DMS79 treated with DMSO at 0.1 percent for 48 hours (cell line): ENCODE measurements around the gene PRM1.
A peak's percentile ranks its signal among the peaks of the same experiment; 100 is the strongest.

Experiments used
- DNase-seq: peaks from one replicate; lab custom pipeline; 2025; lab: John Stamatoyannopoulos, UW

Gene PRM1

DNA sequence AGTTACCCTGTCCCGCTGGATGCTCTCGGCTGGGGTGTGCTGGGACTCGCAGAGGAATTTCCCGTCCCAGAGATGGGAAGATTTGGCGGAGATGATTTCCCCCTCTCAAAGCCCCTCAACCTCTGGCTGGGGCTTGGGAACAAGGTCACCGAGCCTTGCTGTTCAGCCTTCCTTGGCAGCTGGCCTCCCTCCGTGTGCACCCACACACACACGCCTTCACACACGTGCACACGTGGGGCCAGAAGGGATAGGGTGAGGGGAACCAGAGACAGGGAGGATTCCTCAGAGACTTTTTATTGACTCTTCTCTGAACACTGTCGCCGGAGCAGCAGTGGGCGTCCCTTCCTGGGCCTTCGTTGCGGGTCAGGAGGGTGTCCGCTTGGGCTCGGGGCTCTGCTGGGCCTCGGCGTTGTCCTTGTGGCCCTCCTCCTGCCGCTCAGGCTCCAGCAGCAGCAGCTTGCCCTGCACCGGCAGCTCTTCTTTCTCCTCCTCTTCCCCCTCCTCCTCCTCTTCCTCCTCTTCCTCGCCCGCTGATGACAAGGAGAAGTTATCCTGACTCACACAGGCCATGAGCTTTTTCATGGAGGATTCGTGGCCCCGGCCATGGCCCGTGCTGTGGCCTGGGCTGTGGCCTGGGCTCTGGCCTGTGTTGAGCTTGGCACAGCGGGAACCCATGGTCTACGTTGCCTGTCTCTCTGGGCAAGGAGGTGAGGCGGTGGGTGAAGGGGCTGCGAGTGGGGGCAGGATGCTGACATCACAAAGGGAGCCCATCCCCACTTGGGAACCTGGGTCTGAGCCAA is 8.0 kb downstream of the PRM1 start, which contains the start of gene PRM3:
Gene PRM3 (minus strand): TSS at position 709 of the 800 bp plus-strand sequence. CDS start 34 bp downstream, at position 675.
- no peak for DNase-seq

- no peak for DNase-seq
Measured at GRCh38 chr16:11272484-11272883, 8.6 kb downstream of the PRM1 start.

- DNase-seq, result no peak
Measured at GRCh38 chr16:11271610-11272009, 9.5 kb downstream of the PRM1 start.

DNA sequence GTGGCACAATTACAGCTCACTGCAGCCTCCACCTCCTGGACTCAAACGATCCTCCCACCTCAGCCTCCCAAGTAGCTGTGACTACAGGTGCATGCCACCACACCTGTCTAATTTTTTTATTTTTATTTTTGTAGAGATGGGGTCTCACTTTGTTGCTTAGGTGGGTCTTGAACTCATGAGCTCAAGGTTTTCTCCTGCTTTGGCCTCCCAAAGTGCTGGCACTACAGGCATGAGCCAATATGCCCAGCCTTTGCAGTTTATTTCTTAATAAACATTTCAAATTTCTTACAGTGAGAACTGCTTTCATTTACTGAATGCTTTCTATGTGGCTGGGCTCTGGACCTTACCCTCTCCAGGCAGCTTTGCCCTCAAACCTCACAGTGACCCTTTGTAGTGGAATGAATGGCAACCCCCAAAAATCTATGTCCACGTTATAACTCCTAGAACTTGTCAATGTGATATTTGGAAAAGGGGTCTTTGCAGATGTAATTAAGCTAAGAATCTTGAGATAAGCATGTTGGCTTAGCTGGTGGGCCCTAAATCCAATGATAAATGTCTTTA is 10.4 kb downstream of the PRM1 start:
- DNase-seq, result no peak

- DNase-seq, result no peak
Measured at GRCh38 chr16:11268921-11269375, 12.2 kb downstream of the PRM1 start, which contains the start of gene TNP2. Gene TNP2 (minus strand): TSS chr16:11269325. CDS start chr16:11269262, 63 bp downstream.

DNA sequence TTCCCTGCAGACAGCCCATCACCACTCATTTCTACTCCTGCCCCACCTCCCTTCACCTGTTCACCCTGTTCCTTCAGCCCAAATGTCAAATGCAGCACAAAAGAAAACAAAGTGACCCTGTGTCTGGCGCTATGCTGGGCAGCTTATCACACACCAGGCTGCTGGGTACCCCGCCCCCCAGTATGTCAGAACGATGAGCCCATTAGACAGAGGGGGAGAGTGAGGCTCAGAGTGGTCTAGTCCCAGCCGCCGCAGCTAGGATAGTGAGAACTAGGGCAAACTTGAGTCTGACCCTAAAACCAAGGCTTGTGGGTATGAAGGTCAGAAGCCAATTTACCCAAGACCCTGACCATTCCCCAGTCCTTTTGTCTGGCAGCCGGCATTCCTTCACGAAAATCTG is 16.0 kb downstream of the PRM1 start:
- DNase-seq, result no peak

DNA sequence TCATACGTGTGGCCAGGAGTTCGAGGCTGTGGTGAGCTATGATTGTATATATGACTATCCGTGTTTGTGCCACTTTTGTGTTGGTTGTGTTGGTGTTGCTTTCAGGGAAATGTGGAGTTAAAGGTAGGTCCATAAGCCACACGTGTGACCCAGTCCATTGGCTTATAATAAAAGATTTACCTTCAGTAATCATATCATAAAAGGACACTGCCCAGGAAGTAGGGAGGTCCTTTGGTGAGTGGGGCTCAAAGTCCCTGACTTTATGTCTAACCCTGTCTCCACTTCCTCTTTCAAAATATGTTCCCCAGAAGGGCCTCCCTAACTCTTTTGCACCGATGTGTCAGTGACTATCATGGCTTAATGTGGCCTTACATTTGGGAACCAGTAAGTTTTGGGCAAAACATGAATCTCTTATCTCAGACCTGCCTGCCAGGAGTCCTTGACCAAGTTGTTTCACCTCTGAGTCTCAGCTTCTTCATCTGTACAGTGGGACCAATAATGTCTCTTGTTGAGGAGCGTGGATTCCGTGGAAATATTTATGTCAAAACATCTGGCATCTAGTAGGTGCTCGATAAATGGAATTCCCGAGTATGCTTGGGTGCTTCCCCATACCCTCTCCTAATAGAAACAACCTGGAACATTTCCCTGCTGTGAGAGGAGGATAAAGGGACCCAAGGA is 16.8 kb downstream of the PRM1 start:
- no peak for DNase-seq

DNA sequence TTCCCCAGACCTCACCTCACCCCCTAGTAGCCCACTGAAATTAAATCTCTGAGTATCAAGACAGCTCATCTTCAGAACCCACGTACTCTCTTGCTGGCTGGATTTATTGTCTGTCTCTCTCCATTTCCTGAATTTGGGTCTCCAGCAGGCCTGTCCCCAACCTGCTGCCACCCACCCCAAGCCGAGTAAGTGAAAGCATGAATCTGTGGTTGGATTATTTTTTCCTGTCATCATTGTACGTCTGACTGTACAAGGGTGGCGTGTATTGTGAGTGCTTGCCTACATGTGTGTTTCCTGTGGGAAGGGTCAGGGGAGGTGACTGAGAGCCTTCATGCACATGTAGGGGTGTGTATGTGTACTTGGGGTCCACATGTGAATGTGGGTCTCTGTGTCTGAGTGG is 17.4 kb downstream of the PRM1 start:
- DNase-seq, result no peak

GRCh38 chr16:11262915-11263314 is 18.2 kb downstream of the PRM1 start:
- no peak for DNase-seq

GRCh38 chr16:11260596-11260966 is 20.5 kb downstream of the PRM1 start:
- DNase-seq, result no peak

DNA sequence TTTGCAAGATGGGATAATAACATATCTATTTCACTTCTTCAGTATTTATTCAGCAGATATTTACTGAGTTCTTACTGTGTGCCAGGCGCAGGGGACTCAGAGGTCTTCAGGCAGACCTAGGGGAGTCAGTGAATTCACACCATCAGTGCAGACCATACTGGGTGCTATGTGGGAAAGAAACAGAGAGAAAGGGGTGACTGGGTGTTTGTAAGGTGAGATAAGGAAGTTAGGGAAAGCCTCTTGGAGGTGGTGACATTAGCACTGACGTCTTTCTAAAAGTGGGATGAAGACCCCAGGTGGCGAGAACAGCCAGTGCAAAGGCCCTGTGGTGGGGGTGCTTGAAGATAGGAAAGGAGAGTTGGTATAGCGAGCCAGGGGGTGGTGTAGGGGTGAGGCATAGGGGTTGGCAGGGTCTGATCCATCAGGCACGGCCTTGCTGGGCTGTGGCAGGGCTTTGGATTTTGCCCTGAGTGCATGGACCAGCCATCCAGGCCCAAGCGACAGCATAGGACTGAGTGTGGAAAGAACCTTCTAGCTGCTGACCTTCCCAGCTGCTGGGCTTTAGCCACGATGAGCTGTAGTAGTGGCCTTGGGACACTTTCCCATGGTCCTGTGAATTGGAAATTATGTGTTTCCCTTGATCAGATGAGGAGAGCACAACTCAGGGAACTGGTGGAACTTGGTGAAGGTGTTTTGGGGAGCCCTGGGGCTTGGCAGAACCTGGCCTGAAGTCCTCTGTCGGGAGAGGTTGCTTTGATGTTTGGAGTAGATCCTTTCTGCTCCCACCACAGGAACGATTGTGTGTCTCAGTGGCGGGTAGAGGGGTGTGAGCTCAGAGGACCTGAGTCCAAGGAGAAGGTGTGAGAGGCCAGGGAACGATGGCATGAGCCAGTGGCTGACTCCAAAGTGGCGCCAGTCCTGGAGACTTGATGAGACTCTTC is 21.2 kb downstream of the PRM1 start:
- no peak for DNase-seq

DNA sequence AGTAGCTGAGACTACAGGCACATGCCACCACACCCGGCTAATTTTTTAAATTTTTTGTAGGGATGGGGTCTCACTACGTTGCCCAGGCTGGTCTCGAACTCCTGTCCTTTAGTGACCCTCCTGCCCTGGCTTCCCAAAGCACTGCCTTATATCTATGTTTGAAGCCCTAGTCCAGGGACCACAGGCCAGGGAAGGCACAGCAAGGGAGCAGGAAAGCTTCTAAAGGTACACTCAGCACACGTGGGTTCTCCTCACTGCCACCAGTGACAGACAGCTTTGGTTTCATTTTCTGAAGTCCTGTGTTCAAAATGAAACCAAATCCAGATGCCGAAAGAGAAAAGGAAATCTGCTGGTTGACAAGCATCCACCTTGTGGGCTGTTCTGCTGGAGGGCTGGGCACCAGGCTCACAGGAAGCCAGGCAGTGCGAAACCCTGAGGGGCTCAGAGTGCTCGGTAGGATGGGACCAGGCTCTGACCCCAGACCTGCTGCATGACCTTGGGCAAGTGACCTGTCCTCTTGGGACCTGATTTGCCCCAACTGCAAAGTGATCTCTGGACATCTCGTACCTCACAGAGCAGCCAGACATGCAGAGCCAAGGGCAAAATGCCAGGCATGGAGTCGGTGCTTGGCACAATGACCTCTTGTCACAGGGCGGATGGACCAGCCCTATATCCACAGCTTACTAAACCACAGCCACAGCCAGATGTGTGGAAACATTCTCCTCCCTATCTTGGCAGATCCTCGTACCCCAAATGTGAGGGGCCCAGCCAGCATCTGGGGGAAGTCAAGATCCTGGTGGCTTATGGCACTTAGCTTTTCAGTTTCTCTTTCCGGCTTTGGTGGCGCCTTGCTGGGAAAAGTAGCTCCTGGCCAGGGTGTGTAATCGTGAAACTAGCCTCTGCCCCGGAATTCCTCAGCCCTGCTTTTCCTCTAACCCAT is 22.3 kb downstream of the PRM1 start:
- DNase-seq, result no peak

GRCh38 chr16:11257131-11257938 is 23.8 kb downstream of the PRM1 start:
- DNase-seq, result peak; percentile 81

GRCh38 chr16:11256661-11257130 is 24.4 kb downstream of the PRM1 start:
- DNase-seq, result no peak

DNA sequence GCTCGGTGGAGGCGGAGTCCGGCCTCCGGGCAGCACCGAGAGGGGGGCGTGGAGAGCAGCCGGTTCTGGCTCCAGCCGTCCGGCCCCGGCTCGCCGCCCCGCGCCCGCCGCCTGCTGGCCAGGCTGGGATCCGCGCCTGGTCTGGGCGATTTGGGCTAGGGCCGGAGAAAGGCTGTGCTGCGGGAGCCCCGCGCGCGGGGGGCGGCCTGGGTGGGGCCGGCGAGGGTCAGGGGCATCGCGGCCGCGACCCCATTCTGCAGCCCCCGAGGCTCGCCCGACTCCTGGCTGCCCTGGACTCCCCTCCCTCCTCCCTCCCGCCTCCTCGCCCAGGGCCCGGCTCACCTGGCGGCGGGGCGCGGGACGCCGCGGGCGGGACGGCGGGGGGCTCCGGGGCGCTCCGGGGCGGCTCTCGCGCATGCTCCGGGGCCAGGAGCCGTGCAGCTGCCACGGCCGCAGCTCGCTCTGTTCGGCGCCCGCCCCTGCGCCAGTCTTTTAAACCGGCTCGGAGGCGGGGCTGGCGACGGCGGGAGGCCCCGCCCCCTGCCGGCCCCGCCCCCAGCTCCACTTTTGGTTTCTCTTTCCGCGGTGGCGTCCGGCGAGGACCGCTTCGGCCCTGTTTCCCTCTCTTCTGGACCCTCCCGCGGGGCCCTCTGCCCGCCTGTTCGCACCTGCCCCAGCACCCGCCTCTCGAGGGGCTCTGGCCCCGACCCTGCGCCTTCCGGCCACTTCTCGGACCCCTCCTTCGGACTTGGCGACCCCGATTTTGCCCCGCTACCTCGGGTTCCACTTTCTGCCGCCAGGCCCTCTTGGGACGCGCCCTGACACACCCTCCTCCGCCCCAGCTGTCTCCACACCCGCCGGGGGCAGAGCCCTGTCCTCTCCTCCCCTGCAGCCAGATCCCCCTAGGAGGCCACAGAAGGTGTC is 25.1 kb downstream of the PRM1 start, which contains the start of gene SOCS1:
Gene SOCS1 (minus strand): TSS at position 468 of the 924 bp plus-strand sequence. CDS start 726 bp downstream, outside the sequence.
- peak; percentile 63 for DNase-seq

DNA sequence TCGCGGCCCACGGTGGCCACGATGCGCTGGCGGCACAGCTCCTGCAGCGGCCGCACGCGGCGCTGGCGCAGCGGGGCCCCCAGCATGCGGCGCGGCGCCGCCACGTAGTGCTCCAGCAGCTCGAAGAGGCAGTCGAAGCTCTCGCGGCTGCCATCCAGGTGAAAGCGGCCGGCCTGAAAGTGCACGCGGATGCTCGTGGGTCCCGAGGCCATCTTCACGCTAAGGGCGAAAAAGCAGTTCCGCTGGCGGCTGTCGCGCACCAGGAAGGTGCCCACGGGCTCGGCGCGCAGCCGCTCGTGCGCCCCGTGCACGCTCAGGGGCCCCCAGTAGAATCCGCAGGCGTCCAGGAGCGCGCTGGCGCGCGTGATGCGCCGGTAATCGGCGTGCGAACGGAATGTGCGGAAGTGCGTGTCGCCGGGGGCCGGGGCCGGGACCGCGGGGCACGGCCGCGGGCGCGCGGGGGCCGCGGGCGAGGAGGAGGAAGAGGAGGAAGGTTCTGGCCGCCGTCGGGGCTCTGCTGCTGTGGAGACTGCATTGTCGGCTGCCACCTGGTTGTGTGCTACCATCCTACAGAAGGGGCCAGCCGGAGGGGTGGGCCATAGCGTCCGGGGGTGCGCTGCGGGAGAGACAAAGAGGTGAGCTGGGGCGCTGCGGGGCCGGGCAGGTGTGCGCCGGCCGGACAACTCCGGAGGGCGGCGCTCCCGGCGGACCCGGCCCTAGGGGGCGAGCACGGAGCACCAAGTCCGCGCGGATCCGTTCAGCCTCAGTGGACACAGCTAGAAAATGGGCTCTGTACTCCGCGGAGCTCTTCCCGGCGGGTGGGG is 26.0 kb downstream of the PRM1 start:
- DNase-seq, result peak; percentile 8
